GM21360 (cell line): ENCODE measurements around the gene UGT1A7.
"Not testable (repeated sequence)": the region's sequence is repeated elsewhere in the genome, so short reads cannot be mapped to it uniquely, and the experiment has no call there.

Source experiments
- ATAC-seq: cut with Tn5 transposase; IDR thresholded peaks from one replicate; pipeline ENCODE4 v1.9.1; 2021; ENCODE audit warnings: mild to moderate bottlenecking, moderate library complexity; ENCODE audit not compliant: unreplicated experiment

The UGT1A7 gene

GRCh38 chr2:233711312-233712008, 29.8 kb downstream of the UGT1A7 start:
- no peak for ATAC-seq

- no peak for ATAC-seq
Observed at GRCh38 chr2:233712611-233713261, 31.0 kb downstream of the UGT1A7 start, which contains the start of gene UGT1A5. TSS of gene UGT1A5 (plus strand) at chr2:233712907. CDS start at chr2:233712992, 85 bp downstream.

GRCh38 chr2:233713262-233713615, 31.5 kb downstream of the UGT1A7 start:
- ATAC-seq: no peak

DNA sequence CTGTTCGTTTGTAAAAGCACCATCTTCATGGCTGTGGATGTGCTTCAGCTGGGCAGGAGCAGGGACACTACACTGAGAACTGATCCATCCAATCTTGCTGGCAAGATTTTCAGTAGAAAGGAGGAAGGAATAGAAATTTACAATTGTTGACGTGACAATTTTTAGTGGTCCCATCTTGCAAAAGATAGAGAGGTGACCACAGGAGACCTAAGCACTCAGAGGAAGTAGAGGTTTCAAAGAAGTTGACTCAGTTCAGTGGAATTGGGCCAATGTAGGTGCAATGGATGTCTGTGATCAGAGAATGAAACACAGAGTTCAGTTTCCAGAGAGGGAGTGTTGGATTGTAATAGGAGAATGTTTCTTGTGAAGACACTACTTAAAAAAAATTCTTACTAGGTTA, 32.4 kb downstream of the UGT1A7 start:
- ATAC-seq: no peak

DNA sequence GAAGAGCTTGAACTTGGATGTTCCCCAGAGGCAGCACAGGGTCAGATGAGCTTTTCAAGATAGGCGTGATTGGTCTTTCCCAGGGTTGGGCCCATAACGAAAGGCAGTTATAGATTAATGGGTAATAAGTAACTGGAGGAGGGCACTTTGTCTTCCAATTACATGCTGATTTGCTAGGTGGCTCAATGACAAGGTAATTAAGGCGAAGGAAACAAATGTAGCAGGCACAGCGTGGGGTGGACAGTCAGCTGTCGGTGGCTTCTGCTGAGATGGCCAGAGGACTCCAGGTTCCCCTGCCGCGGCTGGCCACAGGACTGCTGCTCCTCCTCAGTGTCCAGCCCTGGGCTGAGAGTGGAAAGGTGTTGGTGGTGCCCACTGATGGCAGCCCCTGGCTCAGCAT, 36.9 kb downstream of the UGT1A7 start, which contains the start of gene UGT1A4:
Gene UGT1A4, plus strand, starts transcription at position 185 of the 400 bp plus-strand sequence. Its CDS starts 85 bp downstream, at position 270.
- no peak for ATAC-seq

DNA sequence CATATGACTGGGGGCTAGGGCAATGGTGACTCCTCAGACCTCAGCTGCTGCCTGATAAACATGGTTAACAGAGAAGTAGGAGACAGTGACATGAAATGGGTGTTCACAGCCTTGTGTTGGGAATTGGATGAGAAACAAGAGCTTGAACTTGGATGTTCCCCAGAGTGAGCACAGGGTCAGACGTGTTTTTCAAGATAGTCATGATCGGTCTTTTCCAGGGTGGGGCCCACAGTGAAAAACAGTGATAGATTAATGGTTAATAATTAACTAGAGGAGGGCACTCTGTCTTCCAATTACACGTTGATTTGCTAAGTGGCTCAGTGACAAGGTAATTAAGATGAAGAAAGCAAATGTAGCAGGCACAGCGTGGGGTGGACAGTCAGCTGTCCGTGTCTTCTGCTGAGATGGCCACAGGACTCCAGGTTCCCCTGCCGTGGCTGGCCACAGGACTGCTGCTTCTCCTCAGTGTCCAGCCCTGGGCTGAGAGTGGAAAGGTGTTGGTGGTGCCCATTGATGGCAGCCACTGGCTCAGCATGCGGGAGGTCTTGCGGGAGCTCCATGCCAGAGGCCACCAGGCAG, 47.1 kb downstream of the UGT1A7 start, which contains the start of gene UGT1A3:
Gene UGT1A3, plus strand, starts transcription at position 320 of the 579 bp plus-strand sequence. Its CDS starts 85 bp downstream, at position 405.
- ATAC-seq: no peak

- ATAC-seq: not testable (repeated sequence)
Observed at GRCh38 chr2:233736868-233737653, 55.4 kb downstream of the UGT1A7 start.

DNA sequence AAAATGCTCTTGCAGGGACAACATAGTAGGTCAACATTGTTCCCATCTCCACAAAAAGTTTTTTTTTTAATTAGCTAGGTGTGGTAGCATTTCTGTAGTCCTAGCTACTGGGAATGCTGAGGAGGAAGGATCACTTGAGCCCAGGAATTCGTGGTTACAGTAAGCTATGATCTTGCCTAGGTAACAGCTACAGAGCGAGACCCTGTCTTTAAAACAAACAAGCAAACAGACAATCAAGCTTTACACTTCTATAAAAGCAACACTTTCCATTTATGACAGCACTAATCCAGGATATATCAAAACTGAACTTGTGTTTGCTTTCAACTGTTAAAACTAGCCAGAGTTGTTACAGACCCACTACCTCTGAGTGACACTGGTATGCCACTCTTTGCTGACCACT, 59.2 kb downstream of the UGT1A7 start:
- ATAC-seq: no peak

DNA sequence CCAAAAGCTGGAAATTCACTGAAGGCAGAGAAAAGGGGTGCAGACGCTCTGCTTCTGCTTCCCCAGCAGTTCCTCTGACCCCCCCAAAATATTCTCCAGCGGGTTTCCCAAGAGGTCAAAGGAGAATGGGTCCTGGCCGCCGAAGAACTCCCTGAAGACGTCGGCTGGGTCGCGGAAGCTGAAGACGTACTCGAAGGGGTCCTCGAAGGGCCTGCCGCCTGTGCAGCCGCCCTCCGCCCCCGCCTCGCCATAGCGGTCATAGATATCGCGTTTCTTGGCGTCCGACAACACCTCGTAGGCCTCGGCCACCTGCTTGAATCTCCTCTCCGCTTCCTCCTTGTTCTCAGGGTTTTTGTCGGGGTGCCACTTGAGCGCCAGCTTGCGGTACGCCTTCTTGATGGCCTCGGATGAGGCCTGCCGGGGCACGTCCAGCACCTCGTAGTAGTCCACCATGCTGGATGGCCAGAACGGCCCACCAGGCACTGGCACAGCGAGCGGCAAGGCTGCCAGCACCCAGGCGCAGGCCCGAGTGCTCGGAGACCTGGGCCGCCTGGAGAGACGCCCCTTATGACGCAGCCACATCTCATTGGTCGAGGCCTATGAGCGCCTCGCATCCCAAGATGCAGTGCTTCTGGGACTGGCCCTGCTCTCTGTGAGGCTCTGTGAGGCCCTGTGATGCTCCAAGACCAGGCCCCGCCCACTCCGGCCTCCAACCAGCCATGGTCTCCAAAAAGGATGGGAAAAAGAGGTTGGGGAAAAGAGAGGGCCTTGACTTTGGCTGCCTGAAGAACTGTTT, 62.0 kb downstream of the UGT1A7 start:
- ATAC-seq: no peak

GRCh38 chr2:233745073-233745755, 63.5 kb downstream of the UGT1A7 start:
- no peak for ATAC-seq

GRCh38 chr2:233745838-233746237, 64.1 kb downstream of the UGT1A7 start:
- not testable (repeated sequence) for ATAC-seq

DNA sequence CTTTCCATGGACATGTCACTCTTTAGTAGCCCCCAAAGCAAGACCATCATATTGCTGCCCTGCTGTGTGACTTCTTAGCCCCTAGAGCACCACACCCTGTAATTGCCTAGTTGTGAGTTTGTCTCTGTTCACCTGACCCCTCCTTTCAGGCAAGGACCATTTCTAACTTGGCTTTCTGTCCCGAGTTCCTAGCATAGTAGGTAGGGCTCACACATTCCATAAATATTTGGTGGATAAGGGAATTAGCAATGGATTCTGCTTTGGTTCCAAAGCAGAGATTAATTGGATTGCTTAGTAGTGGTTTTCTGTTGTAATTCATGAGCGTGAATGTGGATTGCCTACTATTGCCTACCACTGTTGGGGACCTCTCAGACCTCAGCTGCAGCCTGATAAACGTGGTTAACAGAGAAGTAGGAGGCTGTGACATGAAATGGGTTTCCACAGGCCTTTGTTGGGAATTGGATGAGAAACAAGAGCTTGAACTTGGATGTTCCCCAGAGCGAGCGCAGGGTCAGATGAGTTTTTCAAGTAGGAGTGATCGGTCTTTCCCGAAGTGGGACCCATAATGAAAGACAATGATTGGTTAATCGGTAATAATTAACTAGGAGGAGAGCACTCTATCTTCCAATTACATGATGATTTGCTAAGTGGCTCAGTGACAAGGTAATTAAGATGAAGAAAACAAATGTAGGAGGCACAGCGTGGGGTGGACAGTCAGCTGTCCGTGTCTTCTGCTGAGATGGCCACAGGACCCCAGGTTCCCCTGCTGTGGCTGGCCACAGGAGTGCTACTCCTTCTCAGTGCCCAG, 65.0 kb downstream of the UGT1A7 start:
- no peak for ATAC-seq

- ATAC-seq: no peak
Observed at GRCh38 chr2:233747283-233747544, 65.5 kb downstream of the UGT1A7 start.

DNA sequence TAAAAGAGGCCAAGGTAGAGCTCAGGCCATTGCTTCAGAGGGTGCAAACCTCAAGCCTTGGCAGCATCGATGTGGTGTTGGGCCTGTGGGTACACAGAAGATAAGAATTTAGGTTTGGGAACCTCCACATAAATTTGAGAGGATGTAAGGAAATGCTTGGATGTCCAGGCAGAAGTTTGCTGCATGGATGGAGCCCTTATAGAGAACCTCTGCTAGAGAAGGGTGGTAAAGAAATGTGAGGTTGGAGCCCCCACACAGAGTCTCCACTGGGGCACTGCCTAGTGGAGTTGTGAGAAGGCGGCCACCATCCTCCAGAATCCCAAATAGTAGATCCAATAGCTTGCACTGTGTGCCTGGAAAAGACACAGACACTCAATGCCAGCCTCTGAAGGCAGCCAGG, 69.0 kb downstream of the UGT1A7 start:
- ATAC-seq: not testable (repeated sequence)

DNA sequence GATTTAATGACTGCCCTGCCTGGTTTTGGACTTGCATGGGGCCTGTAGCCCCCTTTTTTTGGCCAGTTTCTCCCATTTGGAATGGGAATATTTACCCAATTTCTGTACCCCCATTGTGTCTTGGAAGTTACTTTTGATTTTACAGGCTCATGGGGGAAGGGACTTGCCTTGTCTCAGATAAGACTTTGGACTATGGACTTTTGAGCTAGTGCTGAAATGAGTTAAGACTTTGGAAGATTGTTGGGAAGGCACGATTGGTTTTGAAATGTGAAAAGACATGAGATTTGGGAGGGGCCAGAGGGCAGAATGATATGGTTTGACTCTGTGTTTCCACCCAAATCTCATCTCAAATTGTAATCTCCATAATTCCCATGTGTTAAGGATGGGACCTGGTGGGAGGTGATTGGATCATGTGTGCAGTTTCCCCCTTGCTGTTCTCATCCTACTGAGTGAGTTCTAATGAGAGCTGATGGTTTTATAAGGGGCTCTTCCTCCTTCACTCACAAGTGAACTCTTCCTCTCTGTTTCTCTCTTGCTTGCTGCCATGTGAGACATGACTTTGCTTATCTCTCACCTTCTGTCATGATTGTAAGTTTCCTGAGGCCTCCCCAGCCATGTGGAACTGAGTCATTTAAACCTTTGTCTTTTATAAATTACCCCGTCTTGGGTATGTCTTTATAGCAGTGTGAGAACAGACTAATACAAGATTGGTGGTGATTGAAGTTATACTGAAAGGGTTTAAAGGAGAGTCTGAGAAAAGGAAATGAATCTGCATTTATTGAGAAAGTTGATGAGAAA, 69.7 kb downstream of the UGT1A7 start:
- not testable (repeated sequence) for ATAC-seq

DNA sequence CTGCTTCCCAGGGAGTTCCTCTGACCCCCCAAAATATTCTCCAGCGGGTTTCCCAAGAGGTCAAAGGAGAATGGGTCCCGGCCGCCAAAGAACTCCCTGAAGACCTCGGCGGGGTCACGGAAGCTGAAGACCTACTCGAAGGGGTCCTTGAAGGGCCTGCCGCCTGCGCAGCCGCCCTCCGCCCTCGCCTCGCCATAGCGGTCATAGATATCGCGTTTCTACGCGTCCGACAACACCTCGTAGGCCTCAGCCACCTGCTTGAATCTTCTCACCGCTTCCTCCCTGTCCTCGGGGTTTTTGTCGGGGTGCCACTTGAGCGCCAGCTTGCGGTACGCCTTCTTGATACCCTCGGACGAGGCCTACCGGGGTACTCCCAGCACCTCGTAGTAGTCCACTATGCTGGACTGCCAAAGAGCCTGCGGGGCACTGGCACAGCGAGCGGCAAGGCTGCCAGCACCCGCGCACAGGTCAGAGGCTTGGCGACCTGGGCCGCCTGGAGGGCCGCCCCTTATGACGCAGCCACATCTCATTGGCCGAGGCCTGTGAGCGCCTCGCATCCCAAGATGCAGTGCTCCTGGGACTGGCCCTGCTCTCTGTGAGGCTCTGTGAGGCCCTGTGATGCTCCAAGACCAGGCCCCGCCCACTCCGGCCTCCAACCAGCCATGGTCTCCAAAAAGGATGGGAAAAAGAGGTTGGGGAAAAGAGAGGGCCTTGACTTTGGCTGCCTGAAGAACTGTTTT, 73.3 kb downstream of the UGT1A7 start:
- ATAC-seq: no peak

- ATAC-seq: no peak
Observed at GRCh38 chr2:233756429-233757081, 74.9 kb downstream of the UGT1A7 start.
